GM13977 (cell line): Measurements from ENCODE around the gene OMA1.
A peak's percentile ranks its signal among the peaks of the same experiment; 100 is the strongest.
"Not testable (repeated sequence)": the region's sequence is repeated elsewhere in the genome, so short reads cannot be mapped to it uniquely, and the experiment has no call there.

Source experiments
- DNase-seq: peaks from one replicate; pipeline ENCODE4 v3.0.0; 2012; ENCODE audit warnings: low spot score
- CTCF ChIP-seq: IDR thresholded peaks from 2 replicates; pipeline ENCODE4 v1.5.1; 2012; ENCODE audit warnings: mild to moderate bottlenecking, control low read depth; ENCODE audit not compliant: insufficient read depth; ENCODE audit errors: extremely low read depth, missing control alignments
- in situ Hi-C: fragments of 300-500 bp; cut with MboI; formaldehyde crosslinking; loops from one replicate; pipeline ENCODE4 v1.12.0; 2022; ENCODE audit warnings: low sequenced_read_pairs, low pct_unique_long_range_greater_than_20kb, mixed read lengths, inconsistent platforms; ENCODE audit not compliant: unreplicated experiment

OMA1 gene

GRCh38 chr1:58538821-58539220 lies 7.7 kb downstream of the OMA1 start:
- no peak for DNase-seq
- TF ChIP-seq CTCF: no peak
- in situ Hi-C loops: no loop called here

- DNase-seq, in situ Hi-C loops: not testable (repeated sequence)
These were observed 14.7 kb downstream of the OMA1 start for GRCh38 chr1:58531842-58532241.

GRCh38 chr1:58529284-58529683 lies 17.2 kb downstream of the OMA1 start:
- no peak for DNase-seq
- in situ Hi-C loops: no loop called here
- TF ChIP-seq CTCF: no peak

- in situ Hi-C loops: no loop called here
- no peak for TF ChIP-seq CTCF
- DNase-seq: no peak
These were observed 18.0 kb downstream of the OMA1 start for GRCh38 chr1:58528518-58528917.

GRCh38 chr1:58524353-58524945 lies 22.1 kb downstream of the OMA1 start:
- no peak for DNase-seq
- in situ Hi-C loops: loop anchor here (25.0 kb wide), 1 partner anchor 1238 kb away; no protein-coding TSS in a partner anchor
- no peak for TF ChIP-seq CTCF

GRCh38 chr1:58515794-58516401 lies 30.6 kb downstream of the OMA1 start:
- peak; percentile 61 for TF ChIP-seq CTCF
- DNase-seq: peak; percentile 44
- in situ Hi-C loops: loop anchor here (10.0 to 25.0 kb wide), 2 partner anchors 129 to 1246 kb away; no protein-coding TSS in a partner anchor

- in situ Hi-C loops: loop anchor here (10.0 to 25.0 kb wide), 2 partner anchors 131 to 1248 kb away; no protein-coding TSS in a partner anchor
- DNase-seq: no peak
- TF ChIP-seq CTCF: no peak
These were observed 32.6 kb downstream of the OMA1 start for GRCh38 chr1:58513956-58514355.
